WTC11 (cell line): ENCODE data around the gene STAC. TPM values are rescaled to one million over a fixed set of nuclear protein-coding genes. Genes with fewer than 3 reads are reported as not detected.

Experiments used
- ATAC-seq: fragments of 200-7000 bp; cut with Tn5 transposase; 2 replicates; pipeline ENCODE4 v1.10.0; 2021; ENCODE audit warnings: mild to moderate bottlenecking, moderate library complexity
- CTCF ChIA-PET: fragments of 300-600 bp; sonication (Branson Sonifier 250); formaldehyde crosslinking; loops from one replicate; lab custom pipeline; 2021; ENCODE audit warnings: antibody characterized with exemption; lab: Charles Lee
- POLR2A ChIA-PET: fragments of 350-600 bp; sonication (Branson Sonifier 250); formaldehyde crosslinking; loops from one replicate; lab custom pipeline; 2021; ENCODE audit warnings: antibody characterized with exemption; lab: Charles Lee
- DNase-seq: peaks from one replicate; pipeline ENCODE4 v3.0.0; 2021; ENCODE audit warnings: low spot score
- H3K27ac Mint-ChIP-seq: 2 replicates; pipeline ENCODE4 v1.8.0; 2021; ENCODE audit warnings: mixed read lengths
- H3K27me3 Mint-ChIP-seq: 2 replicates; pipeline ENCODE4 v1.8.0; 2021; ENCODE audit warnings: low read depth, mild to moderate bottlenecking, moderate library complexity, mixed read lengths
- H3K36me3 Mint-ChIP-seq: 2 replicates; pipeline ENCODE4 v1.8.0; 2021; ENCODE audit warnings: mixed read lengths
- H3K4me1 Mint-ChIP-seq: 2 replicates; pipeline ENCODE4 v1.8.0; 2022; ENCODE audit warnings: mixed read lengths
- H3K4me3 Mint-ChIP-seq: 2 replicates; pipeline ENCODE4 v1.8.0; 2021; ENCODE audit warnings: mild to moderate bottlenecking, moderate library complexity, mixed read lengths
- H3K9me3 Mint-ChIP-seq: 2 replicates; pipeline ENCODE4 v1.8.0; 2021; ENCODE audit warnings: mixed read lengths
- ARID4B ChIP-seq: sonication (generic); formaldehyde crosslinking; IDR thresholded peaks from 2 replicates; pipeline ENCODE4 v1.8.0; 2023; ENCODE audit warnings: missing genetic modification reagents, mild to moderate bottlenecking, borderline replicate concordance
- ATF6 ChIP-seq: sonication (generic); formaldehyde crosslinking; IDR thresholded peaks from 2 replicates; pipeline ENCODE4 v1.8.1; 2023; ENCODE audit warnings: mild to moderate bottlenecking, missing genetic modification reagents
- CBFB ChIP-seq: sonication (generic); formaldehyde crosslinking; IDR thresholded peaks from 2 replicates; pipeline ENCODE4 v1.8.1; 2022; ENCODE audit warnings: mild to moderate bottlenecking, low read depth, missing genetic modification reagents
- CREM ChIP-seq: sonication (generic); formaldehyde crosslinking; IDR thresholded peaks from 2 replicates; pipeline ENCODE4 v1.8.1; 2022; ENCODE audit warnings: mild to moderate bottlenecking, missing genetic modification reagents, moderate library complexity
- E2F1 ChIP-seq: sonication (generic); formaldehyde crosslinking; IDR thresholded peaks from 2 replicates; pipeline ENCODE4 v1.8.0; 2022; ENCODE audit warnings: mild to moderate bottlenecking, missing genetic modification reagents
- EMX1 ChIP-seq: fragments of 250-450 bp; sonication (Bioruptor Pico); IDR thresholded peaks from 2 replicates; pipeline ENCODE4 v1.8.0; 2021; ENCODE audit warnings: mild to moderate bottlenecking
- FOXK1 ChIP-seq: sonication (generic); formaldehyde crosslinking; IDR thresholded peaks from 2 replicates; pipeline ENCODE4 v1.8.0; 2022; ENCODE audit warnings: mild to moderate bottlenecking, moderate library complexity, missing genetic modification reagents
- FOXP4 ChIP-seq: sonication (generic); formaldehyde crosslinking; IDR thresholded peaks from 2 replicates; pipeline ENCODE4 v1.8.0; 2022; ENCODE audit warnings: mild to moderate bottlenecking, missing genetic modification reagents
- PRRX2 ChIP-seq: fragments of 250-450 bp; sonication (Bioruptor Pico); IDR thresholded peaks from 2 replicates; pipeline ENCODE4 v1.8.0; 2021; ENCODE audit warnings: mild to moderate bottlenecking
- SMAD4 ChIP-seq: sonication (generic); formaldehyde crosslinking; IDR thresholded peaks from 2 replicates; pipeline ENCODE4 v1.8.0; 2022; ENCODE audit warnings: mild to moderate bottlenecking, missing genetic modification reagents
- SOX15 ChIP-seq: fragments of 250-450 bp; sonication (Bioruptor Pico); IDR thresholded peaks from 2 replicates; pipeline ENCODE4 v1.9.0; 2021; ENCODE audit warnings: mild to moderate bottlenecking
- STAT6 ChIP-seq: sonication (generic); formaldehyde crosslinking; conservative IDR thresholded peaks from 2 replicates; pipeline ENCODE4 v1.8.1; 2023; ENCODE audit warnings: mild to moderate bottlenecking, low read depth, missing genetic modification reagents, moderate library complexity
- TCF7 ChIP-seq: sonication (generic); formaldehyde crosslinking; IDR thresholded peaks from 2 replicates; pipeline ENCODE4 v1.8.0; 2022; ENCODE audit warnings: mild to moderate bottlenecking, low read depth, missing genetic modification reagents, moderate library complexity
- ZNF121 ChIP-seq: sonication (generic); formaldehyde crosslinking; IDR thresholded peaks from 2 replicates; pipeline ENCODE4 v1.8.0; 2023; ENCODE audit warnings: missing genetic modification reagents
- ZNF396 ChIP-seq: fragments of 250-450 bp; sonication (Bioruptor Pico); IDR thresholded peaks from 2 replicates; pipeline ENCODE4 v1.8.0; 2021; ENCODE audit warnings: mild to moderate bottlenecking, moderate library complexity, borderline replicate concordance
- ZNF416 ChIP-seq: fragments of 250-450 bp; sonication (Bioruptor Pico); IDR thresholded peaks from 2 replicates; pipeline ENCODE4 v1.9.0; 2021; ENCODE audit warnings: mild to moderate bottlenecking, inconsistent platforms
- ZNF425 ChIP-seq: fragments of 250-450 bp; sonication (Bioruptor Pico); conservative IDR thresholded peaks from 2 replicates; pipeline ENCODE4 v1.9.0; 2021; ENCODE audit warnings: mild to moderate bottlenecking
- total RNA-seq: library from RNA; stranded (reverse); gene quantifications from 3 replicates; pipeline ENCODE4 v1.2.3, GENCODE V29; 2021

Gene STAC
- total RNA-seq, 1 experiment from 2014 or later, result 5.6 TPM

- TF ChIP-seq FOXP4 (CRISPR knock-in tag) (no peak), ZNF425 (CRISPR knock-in tag) (no peak)
- TF ChIP-seq, all 79 proteins: peak for 0
Measured at GRCh38 chr3:36591959-36592358, 211.7 kb downstream of the STAC start (continued).

GRCh38 chr3:36595511-36595910 is 215.2 kb downstream of the STAC start:
- Mint-ChIP-seq H3K4me1 (0 out of 2 replicates have a peak, but pooled peaks cover 4% of the 10 kb centered on the region), H3K27ac (no peak overlapping the region), H3K4me3 (no peak overlapping the region), H3K9me3 (no peaks in the 10 kb centered on the region), H3K27me3 (no peaks in the 10 kb centered on the region), H3K36me3 (no peaks in the 10 kb centered on the region)
- no peak for DNase-seq
- ChIA-PET CTCF (no interaction called here), POLR2A (no interaction called here)
- TF ChIP-seq PRRX2 (CRISPR knock-in tag), result no peak
- no peak for TF ChIP-seq SOX15 (CRISPR knock-in tag)
- TF ChIP-seq, all 79 proteins: peak for 0
- no peak for ATAC-seq

- ChIA-PET CTCF (no interaction called here), POLR2A (no interaction called here)
- ATAC-seq (no peak), DNase-seq (no peak)
- H3K36me3 Mint-ChIP-seq, result no peaks in the 10 kb centered on the region
- H3K4me3 Mint-ChIP-seq, result no peak overlapping the region
- H3K9me3 Mint-ChIP-seq, result no peaks in the 10 kb centered on the region
- H3K4me1 Mint-ChIP-seq, result 0 out of 2 replicates have a peak, but pooled peaks cover 4% of the 10 kb centered on the region
- no peak overlapping the region for H3K27ac Mint-ChIP-seq
- no peaks in the 10 kb centered on the region for H3K27me3 Mint-ChIP-seq
- no peak for TF ChIP-seq ATF6 (CRISPR knock-in tag)
- TF ChIP-seq TCF7, result no peak
- no peak for TF ChIP-seq ZNF416 (CRISPR knock-in tag)
- no peak for TF ChIP-seq FOXK1
- TF ChIP-seq STAT6 (CRISPR knock-in tag), result no peak
- no peak for TF ChIP-seq ZNF121 (CRISPR knock-in tag)
- no peak for TF ChIP-seq CBFB (CRISPR knock-in tag)
- TF ChIP-seq E2F1 (CRISPR knock-in tag), result no peak
- TF ChIP-seq ZNF396 (CRISPR knock-in tag), result no peak
- no peak for TF ChIP-seq EMX1 (CRISPR knock-in tag)
- no peak for TF ChIP-seq SMAD4 (CRISPR knock-in tag)
- TF ChIP-seq CREM (CRISPR knock-in tag), result no peak
- TF ChIP-seq ARID4B (CRISPR knock-in tag), result no peak
Measured at GRCh38 chr3:36596419-36596818, 216.1 kb downstream of the STAC start.
